Spleen (tissue), 7 donors: Measurements from ENCODE around the gene TMEM86B.

ENCODE experiments used
- POLR2A ChIP-seq, 3 donors: fragments of 450-650 bp; IDR thresholded peaks; one replicate each; pipeline ENCODE4 v1.5.1; 2017; ENCODE audit warnings: antibody characterized with exemption in 3 of 3, mild to moderate bottlenecking in 1 of 3
- TF ChIP-seq, protein P1 (sequence below), 11 experiments: fragments of 200-600 bp in 7 of 11; fragments of 450-650 bp in 4 of 11; sonication (generic) in 4 of 11; IDR thresholded peaks in 8 of 11; conservative IDR thresholded peaks in 3 of 11; 1 replicate in 7 of 11; 2 replicates in 4 of 11; pipeline versions ENCODE4 v1.4.0 to v1.8.0; 2016 to 2021; ENCODE audit warnings: antibody characterized with exemption in 11 of 11, inconsistent platforms in 4 of 11, mild to moderate bottlenecking in 1 of 11
- donor health status: DM: no; HTN: no; CAD: no; lungs with moderate emphysema.
- donor health status: DM: no; HTN: no; CAD: no.
- donor health status: DM: no; HTN: no; CAD: no.

DNA sequence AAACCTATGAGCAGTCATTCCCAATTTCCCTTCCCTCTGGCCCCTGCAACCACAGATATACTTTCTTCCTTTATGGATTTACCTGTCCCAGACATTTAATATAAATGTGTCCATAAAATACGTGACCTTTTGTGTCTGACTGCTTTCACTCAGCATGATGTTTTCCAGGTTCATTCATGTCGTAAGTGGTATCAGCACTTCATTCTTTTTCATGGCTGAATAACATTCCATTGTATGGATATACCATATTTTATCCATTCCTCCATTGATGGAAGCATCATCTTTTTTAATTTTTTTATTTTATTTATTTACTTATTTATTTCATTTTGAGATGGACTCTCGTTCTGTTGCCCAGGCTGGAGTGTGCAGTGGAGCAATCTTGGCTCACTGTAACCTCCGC, 38.3 kb upstream of the TMEM86B start:
- TF ChIP-seq, protein P1, sequence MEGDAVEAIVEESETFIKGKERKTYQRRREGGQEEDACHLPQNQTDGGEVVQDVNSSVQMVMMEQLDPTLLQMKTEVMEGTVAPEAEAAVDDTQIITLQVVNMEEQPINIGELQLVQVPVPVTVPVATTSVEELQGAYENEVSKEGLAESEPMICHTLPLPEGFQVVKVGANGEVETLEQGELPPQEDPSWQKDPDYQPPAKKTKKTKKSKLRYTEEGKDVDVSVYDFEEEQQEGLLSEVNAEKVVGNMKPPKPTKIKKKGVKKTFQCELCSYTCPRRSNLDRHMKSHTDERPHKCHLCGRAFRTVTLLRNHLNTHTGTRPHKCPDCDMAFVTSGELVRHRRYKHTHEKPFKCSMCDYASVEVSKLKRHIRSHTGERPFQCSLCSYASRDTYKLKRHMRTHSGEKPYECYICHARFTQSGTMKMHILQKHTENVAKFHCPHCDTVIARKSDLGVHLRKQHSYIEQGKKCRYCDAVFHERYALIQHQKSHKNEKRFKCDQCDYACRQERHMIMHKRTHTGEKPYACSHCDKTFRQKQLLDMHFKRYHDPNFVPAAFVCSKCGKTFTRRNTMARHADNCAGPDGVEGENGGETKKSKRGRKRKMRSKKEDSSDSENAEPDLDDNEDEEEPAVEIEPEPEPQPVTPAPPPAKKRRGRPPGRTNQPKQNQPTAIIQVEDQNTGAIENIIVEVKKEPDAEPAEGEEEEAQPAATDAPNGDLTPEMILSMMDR (IDR thresholded peaks at IDR 0.05 in 8 of 11, conservative IDR thresholded peaks at IDR 0.05 in 3 of 11), result no peak
- TF ChIP-seq POLR2A (IDR thresholded peaks at IDR 0.05), result no peak
